Measurements from ENCODE around the gene DEGS2.

The DEGS2 gene

DNA sequence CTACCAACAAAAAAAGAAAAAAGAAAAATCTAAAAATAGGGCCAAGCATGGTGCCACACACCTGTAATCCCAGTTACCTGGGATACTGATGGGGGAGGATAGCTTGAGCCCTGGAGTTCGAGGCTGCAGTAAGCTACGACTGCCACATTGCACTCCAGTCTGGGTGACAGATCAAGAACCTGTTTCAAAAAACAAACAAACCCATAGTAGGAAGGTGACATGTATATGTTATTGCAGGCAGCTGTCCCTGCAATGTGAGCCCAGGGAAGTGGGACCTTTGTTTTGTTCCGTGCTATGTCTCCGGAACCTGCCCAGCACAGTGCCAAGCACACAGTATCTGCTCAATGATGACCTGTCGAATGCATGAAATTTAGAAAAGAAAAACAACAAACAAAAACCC, 42.3 kb upstream of the DEGS2 start:
- Histone ChIP-seq H3K4me2 (ENCODE audit: low read length) (no peak overlapping the region), H3K36me3 (ENCODE audit: control insufficient read depth, low read length) (no peaks in the 10 kb centered on the region), H3K27ac (ENCODE audit: low read depth, low read length) (no peak overlapping the region), H4K20me1 (ENCODE audit: control insufficient read depth, insufficient read depth, low read depth, low read length) (no peaks in the 10 kb centered on the region), H3K27me3 (ENCODE audit: control insufficient read depth, low read length) (peaks cover 9% of the 10 kb centered on the region), H3K4me1 (ENCODE audit: control insufficient read depth, low read length) (no peaks in the 10 kb centered on the region), H3K79me2 (ENCODE audit: control insufficient read depth, low read length) (no peaks in the 10 kb centered on the region), H3F3A (ENCODE audit: control insufficient read depth, insufficient read depth) (no peaks in the 10 kb centered on the region), H3K4me3 (ENCODE audit: low read length) (no peak overlapping the region), H3K9me2 (replicated peaks; ENCODE audit: control insufficient read depth, low read length) (no peaks in the 10 kb centered on the region), H3K9me3 (ENCODE audit: control insufficient read depth, insufficient read depth, low read length) (no peaks in the 10 kb centered on the region)
- TF ChIP-seq CTCF (IDR thresholded peaks at IDR 0.05; ENCODE audit: low read depth, low read length, poor library complexity, severe bottlenecking) = no peak
- TF ChIP-seq EZH2phosphoT487 (IDR thresholded peaks at IDR 0.05; ENCODE audit: borderline replicate concordance, low read length) = no peak

- Histone ChIP-seq H4K20me1 (ENCODE audit: control insufficient read depth, insufficient read depth, low read depth, low read length) (no peaks in the 10 kb centered on the region), H3K9me3 (ENCODE audit: control insufficient read depth, insufficient read depth, low read length) (no peaks in the 10 kb centered on the region), H3K27me3 (ENCODE audit: control insufficient read depth, low read length) (peaks cover 9% of the 10 kb centered on the region), H3K4me2 (ENCODE audit: low read length) (no peak overlapping the region), H3F3A (ENCODE audit: control insufficient read depth, insufficient read depth) (no peaks in the 10 kb centered on the region), H3K27ac (ENCODE audit: low read depth, low read length) (no peak overlapping the region), H3K79me2 (ENCODE audit: control insufficient read depth, low read length) (no peaks in the 10 kb centered on the region), H3K4me3 (ENCODE audit: low read length) (no peak overlapping the region), H3K4me1 (ENCODE audit: control insufficient read depth, low read length) (no peaks in the 10 kb centered on the region), H3K9me2 (replicated peaks; ENCODE audit: control insufficient read depth, low read length) (no peaks in the 10 kb centered on the region), H3K36me3 (ENCODE audit: control insufficient read depth, low read length) (no peaks in the 10 kb centered on the region)
- TF ChIP-seq CTCF (IDR thresholded peaks at IDR 0.05; ENCODE audit: low read depth, low read length, poor library complexity, severe bottlenecking) (no peak), EZH2phosphoT487 (IDR thresholded peaks at IDR 0.05; ENCODE audit: borderline replicate concordance, low read length) (no peak)
Measured at GRCh38 chr14:100200311-100200710, 40.9 kb upstream of the DEGS2 start.

DNA sequence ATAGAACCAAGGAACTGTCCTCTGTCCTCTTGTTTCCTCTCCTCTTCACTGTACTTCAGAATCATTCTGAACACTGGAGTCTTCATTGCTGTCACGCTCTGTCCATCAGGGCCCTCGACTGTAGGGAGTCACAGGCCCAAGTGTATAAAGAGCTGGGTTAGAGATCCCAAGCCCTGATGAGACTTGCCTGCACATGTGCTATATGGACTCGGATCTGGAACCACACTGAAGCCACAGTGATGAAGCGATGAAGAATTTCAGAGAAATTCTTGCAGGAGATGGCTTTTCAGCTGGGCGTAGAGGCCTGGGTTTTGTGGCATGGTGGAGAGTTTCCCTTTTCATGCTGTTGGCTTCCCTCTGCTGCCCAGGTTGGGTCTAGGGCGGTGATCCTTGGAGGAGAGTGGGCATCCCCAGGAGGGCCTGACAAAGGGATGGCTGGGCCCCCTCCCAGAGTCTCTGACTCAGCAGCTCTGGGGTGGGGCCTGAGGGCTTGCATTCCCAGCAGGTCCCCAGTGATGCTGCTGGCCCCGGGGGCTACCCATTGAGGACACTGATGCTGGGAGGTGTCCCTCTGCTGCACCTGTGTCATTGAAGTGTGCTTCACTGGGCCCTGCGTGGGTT, 39.9 kb upstream of the DEGS2 start:
- Histone ChIP-seq H3K9me3 (ENCODE audit: control insufficient read depth, insufficient read depth, low read length) (no peaks in the 10 kb centered on the region), H3K4me3 (ENCODE audit: low read length) (no peak overlapping the region), H3K36me3 (ENCODE audit: control insufficient read depth, low read length) (no peaks in the 10 kb centered on the region), H4K20me1 (ENCODE audit: control insufficient read depth, insufficient read depth, low read depth, low read length) (no peaks in the 10 kb centered on the region), H3K27ac (ENCODE audit: low read depth, low read length) (no peak overlapping the region), H3K27me3 (ENCODE audit: control insufficient read depth, low read length) (peaks cover 9% of the 10 kb centered on the region), H3K79me2 (ENCODE audit: control insufficient read depth, low read length) (no peaks in the 10 kb centered on the region), H3F3A (ENCODE audit: control insufficient read depth, insufficient read depth) (no peaks in the 10 kb centered on the region), H3K4me1 (ENCODE audit: control insufficient read depth, low read length) (no peaks in the 10 kb centered on the region), H3K9me2 (replicated peaks; ENCODE audit: control insufficient read depth, low read length) (no peaks in the 10 kb centered on the region), H3K4me2 (ENCODE audit: low read length) (no peak overlapping the region)
- no peak for TF ChIP-seq CTCF (IDR thresholded peaks at IDR 0.05; ENCODE audit: low read depth, low read length, poor library complexity, severe bottlenecking)
- TF ChIP-seq EZH2phosphoT487 (IDR thresholded peaks at IDR 0.05; ENCODE audit: borderline replicate concordance, low read length) = no peak
